Testis (tissue), 2 donors: ENCODE results near the gene ATXN7L1.

Experiments
- POLR2A ChIP-seq: fragments of 450-650 bp; IDR thresholded peaks from one replicate; pipeline ENCODE4 v1.6.1; 2017; ENCODE audit warnings: antibody characterized with exemption, mild to moderate bottlenecking, moderate library complexity
- TF ChIP-seq, protein P1 (sequence below), 3 experiments: fragments of 450-650 bp in 2 of 3; fragments of 200-600 bp in 1 of 3; sonication (generic) in 1 of 3; IDR thresholded peaks; one replicate each; pipeline ENCODE4 v1.5.1; 2016 to 2019; ENCODE audit warnings: antibody characterized with exemption in 3 of 3, mild to moderate bottlenecking in 2 of 3, moderate library complexity in 1 of 3

DNA sequence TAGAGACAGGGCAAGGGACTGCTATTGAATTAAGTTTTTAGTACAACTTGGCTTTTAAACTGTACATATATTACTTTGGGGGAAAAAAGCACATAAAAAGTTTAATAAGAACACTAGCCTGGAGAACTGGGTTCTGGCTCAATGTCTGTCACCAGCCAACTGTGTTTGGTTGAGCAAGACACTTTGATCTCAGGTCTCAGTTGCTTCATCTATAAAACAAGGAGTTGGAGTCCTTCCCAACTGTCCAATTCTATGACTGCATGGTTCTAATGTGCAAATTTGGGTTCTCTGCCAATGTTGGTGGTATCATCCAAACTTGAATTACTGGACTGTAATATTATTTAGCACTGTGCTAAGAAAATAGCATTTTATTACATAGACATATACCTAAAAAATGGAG is 50.3 kb downstream of the ATXN7L1 start:
- TF ChIP-seq, protein P1, sequence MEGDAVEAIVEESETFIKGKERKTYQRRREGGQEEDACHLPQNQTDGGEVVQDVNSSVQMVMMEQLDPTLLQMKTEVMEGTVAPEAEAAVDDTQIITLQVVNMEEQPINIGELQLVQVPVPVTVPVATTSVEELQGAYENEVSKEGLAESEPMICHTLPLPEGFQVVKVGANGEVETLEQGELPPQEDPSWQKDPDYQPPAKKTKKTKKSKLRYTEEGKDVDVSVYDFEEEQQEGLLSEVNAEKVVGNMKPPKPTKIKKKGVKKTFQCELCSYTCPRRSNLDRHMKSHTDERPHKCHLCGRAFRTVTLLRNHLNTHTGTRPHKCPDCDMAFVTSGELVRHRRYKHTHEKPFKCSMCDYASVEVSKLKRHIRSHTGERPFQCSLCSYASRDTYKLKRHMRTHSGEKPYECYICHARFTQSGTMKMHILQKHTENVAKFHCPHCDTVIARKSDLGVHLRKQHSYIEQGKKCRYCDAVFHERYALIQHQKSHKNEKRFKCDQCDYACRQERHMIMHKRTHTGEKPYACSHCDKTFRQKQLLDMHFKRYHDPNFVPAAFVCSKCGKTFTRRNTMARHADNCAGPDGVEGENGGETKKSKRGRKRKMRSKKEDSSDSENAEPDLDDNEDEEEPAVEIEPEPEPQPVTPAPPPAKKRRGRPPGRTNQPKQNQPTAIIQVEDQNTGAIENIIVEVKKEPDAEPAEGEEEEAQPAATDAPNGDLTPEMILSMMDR (IDR thresholded peaks at IDR 0.05): no peak
- TF ChIP-seq POLR2A: no peak
